GM19023 (cell line): Measurements from ENCODE around the gene TAC4.

Experiments used
- ATAC-seq: cut with Tn5 transposase; IDR thresholded peaks from one replicate; pipeline ENCODE4 v1.9.1; 2021; ENCODE audit warnings: mild to moderate bottlenecking, moderate library complexity; ENCODE audit not compliant: unreplicated experiment

Gene TAC4, protein sequence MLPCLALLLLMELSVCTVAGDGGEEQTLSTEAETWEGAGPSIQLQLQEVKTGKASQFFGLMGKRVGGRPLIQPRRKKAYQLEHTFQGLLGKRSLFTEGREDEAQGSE

DNA sequence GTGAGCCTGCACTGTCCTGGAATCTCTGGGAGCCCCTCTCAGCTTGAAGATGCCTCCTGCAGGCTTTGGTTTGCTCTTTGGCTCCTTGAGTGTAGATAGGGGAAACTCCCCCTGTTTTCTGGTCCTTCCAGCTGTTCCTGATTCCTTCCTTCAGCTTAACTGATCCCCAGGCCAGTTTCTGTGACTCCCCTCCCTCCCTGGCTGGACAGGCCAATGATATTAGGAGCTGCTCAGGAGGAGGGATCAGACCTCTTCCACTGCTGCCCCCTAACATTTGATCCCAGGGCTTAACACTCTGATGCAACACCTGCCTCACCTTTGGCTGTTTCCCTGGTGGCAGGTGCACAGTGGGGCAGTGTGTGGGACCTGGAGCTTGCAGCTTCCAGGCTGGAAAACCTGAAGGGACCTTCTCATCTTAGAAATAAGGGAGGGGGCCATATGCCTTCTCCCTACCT lies at the start of gene TAC4:
TAC4 (minus strand) TSS at position 51 of the 455 bp plus-strand sequence. CDS start 52 bp downstream, outside the sequence.
- ATAC-seq, result no peak

DNA sequence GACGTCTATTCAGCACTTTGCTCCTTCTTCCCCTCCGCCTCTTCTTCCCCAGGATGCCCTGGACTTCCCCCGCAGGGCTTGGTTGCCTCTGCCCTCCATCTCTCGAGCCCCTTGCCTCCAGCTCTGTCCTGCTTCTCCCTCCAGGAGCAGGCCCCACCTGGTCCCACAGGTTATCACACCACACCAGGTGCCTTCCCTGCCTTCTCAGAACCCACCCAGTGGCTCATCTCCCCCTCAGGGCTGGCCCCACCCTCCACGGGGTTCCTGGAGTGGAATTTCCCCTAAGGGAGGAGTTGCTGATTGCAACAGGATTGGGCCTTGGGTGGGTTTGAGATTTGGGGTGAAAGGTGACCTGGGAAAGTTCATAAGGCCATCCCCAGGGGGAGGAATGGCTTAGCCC lies 49.0 kb upstream of the TAC4 start:
- no peak for ATAC-seq

DNA sequence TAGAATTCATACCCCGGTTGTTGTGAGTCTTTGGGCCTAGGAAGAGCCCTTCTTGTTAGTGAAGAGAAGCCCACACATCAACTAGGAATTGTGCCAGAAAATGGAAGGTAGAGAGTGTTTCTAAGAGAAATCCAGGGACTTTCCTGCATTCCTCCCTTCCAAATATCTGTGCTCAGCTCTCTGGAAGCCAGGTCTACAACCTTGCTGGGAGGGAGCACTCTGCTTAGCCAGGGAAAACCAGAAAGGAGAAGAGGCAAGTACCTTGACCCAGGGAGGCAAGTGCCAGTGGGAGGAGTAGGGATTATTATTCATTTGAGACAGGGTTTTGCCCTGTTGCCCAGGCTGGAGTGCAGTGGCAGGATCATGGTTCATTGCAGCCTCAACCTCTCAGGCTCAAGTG lies 48.4 kb upstream of the TAC4 start:
- no peak for ATAC-seq

DNA sequence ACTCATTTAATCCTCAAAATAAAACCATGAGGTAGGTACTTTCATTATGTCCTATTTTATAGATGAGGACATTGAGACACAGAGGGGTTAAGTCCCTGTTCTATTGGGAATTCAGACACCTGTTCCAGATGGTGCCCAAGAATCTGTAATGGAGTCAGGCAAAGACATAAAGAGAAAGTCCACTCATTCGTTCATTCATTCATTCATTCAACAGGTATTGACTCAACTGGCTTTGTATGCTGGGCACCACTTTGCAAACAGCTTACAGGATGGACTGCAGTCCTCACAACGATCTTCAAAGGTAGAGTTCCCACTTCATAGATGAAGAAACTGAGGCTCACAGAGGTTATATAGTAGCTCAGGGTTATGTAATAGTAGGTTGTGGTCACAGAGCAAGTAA lies 47.9 kb upstream of the TAC4 start:
- ATAC-seq, result no peak

DNA sequence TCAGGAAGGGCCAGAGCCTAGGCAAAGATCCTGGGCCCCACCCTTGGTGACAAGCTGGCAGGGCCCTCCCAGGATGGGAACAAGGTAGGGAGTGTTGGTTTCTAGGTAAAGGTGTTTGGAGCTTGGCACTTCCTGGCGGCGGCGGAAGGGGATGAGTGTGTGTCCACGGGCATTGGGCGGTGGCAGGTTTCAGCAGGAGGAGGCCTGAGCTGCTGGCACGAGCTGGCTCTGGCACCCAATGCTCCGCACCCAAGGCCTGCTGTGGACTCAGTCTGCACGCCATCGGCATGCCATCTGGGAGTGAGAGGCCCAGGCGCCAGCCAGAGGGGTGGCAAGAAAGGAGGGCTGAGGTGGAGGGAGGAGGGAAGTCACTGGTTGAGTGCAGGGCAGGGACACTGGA lies 46.9 kb upstream of the TAC4 start:
- ATAC-seq, result no peak

DNA sequence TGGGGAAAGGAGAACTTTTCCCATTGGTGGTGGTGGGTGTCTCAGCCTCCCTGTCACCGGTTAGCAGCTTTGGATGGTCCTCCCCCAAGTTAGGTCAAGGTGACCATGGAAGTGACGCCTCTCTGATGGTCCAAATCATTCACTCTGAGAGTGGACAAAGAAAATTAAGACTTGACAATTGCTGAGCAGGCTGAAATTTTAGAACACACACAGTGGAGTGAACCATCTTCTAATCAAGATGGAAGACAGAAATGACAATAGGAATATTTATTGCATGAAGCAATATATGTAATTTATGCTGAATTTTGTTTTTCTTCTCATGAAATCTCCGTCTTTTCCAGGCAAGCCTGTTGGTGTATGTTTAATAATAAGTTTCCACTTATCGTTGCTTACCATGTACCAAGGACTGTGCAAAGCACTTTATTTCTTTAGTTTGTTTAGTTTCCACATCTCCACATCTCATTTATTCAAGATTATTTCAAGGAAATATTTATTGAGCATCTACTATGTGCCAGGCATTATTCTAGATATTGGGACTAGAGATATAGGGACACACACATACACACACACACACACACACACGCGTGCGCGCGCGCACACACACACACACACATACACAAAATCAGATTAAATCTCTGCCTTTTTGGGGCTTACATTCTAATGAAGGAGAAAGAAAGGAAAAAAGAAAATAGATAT lies 44.0 kb upstream of the TAC4 start:
- no peak for ATAC-seq

DNA sequence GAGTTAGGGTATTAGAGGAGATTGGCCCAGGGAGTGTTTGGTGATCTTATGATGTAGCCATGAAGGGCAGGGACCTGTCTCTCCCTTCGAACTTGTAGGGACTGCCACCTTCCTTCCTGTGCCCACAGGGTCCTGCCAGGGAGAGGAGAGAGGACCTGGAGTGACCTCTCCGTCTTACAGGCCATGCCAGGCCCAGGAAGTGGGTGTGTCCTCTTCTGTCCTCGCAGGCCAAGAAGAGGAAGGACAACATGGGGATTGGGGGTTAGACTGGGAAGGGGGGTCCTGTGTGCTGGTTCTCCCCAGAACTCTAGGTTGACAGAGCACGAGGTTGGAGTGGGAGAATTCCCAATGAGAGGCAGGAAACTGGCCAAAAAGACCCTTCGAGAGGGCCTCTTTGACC lies 43.4 kb upstream of the TAC4 start:
- no peak for ATAC-seq

DNA sequence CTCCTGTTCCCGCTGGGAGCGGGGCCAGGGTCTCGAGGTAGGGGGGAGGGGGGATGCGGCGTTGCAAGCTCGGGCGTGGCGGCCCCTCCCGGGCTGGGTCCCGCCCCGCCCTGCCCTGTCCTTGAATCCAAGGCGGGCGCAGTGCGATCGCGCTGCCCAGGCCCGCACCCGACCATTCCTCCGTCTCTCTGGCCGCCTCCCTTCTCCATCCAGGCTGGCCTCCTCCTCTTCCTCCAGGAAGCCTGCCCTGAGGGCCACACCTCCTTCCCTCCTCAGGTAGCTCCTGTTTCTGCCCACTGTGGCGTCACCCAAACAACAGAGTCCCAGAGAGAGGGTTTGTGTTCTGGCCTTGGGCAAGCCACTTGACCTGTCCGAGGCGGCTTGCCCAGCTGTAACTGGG lies 43.0 kb upstream of the TAC4 start:
- no peak for ATAC-seq

DNA sequence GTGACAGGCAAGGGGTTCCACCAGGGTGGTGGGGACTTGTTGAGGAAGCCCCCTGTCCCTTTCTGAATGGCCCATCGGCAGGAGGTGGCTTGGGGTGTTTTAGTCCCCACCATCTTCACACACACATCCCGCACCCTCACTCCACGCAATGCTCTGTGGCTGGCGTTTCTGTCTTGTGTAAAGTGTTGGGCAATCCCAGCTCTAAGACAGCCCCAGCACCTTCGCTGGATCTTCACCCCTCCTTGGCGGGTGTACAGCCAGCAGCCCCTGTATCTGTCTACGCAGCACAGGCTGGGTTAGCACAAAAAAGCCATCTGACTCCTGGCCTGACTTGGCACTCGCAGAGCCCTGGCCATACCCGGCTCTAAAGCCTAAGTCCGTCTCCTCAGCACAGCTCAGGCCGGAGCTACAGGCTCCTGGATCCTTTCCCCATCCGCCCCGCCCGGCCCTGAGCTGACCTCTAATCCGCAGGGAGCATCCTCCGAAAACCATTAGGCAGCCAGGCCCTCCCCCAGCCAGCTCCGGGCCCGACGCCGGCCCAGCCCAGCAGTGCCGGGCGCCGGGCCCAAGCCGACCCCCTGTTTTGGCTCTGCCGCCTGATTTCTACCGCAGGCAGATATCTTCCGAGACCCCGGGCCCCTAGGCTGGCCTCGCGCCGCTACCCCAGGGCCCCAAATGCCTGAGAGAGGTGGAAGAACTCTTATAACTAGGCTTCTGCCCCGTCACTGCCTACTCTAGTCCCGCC lies 42.4 kb upstream of the TAC4 start:
- ATAC-seq, result no peak

DNA sequence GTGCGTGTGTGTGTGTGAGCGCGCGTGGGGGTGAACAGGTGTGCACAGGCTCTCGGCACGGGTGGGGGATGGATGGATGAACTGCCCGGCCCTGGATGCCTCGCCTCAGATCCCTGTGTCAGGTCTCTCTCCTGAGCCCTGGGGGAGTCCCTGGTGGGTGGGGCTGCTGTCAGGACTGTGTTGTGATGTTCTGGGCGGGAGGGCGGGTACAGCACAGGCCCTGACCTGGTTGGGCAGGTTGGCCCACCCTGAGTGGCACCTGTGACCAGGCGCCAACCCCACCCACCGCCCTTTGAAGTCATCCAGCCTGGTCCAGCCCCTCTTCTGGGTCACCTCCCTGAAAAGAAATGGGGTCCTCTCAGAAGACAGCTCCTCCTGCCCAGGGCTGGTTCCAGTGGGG lies 41.6 kb upstream of the TAC4 start:
- ATAC-seq, result no peak

DNA sequence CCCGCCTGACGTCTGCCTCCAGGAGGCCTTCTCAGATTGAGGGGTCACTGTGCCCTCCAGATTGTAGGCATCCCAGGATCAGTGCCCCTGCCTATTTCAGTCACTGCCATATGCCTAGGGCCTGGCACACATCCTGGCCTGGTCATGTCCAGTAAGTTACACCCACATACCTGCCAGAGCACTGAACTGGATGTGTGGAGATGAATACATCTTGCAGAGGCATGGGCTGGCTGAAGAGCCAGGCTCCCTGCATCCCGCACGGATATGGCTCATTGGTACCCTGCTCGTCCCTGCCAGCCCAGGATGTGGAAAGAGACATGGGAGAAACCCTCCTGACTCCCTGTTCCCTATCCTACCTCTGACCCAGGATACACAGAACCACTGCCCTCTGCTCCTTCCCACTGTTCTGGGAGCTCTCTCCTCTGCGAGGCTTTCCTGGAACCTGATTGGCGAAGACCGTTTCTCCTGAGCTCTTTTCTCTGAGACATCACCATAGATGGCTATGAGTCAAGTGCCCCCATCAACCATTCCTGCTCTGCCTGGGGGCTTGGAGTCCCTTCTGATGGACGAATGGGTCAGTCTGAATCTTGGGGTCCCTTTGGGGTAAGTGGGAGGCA lies 40.0 kb upstream of the TAC4 start:
- no peak for ATAC-seq

DNA sequence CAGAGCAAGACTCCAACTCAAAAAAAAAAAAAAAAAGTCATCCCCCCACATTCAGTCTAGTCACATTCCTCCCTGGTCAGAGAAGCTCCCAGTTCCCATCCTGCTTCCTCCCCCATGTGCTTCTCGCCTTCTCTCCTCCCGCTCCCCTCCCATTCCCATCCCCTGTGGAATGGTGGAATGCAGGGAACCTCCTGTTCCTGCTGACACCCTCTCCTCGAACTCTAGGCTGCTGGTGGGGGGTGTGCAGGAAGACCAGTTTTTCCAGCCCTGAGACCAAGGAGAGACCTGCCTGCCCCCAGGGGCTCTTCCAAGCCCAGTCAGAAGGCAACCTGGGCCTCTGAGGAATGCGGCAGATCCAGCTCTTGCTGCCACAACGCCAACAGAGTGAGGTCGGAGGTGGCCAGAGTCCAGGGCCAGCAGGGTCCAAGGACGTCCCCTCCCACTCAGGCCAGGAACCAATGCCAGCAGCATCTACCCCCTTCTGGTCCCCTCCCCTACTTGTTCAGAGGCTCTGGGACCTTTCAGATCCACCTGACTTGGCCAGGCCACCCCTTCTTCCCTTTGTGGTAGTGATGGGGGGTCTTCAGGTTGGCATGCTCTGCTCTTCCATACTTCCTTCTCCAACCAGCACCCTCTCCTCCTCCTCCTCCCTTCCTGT lies 39.3 kb upstream of the TAC4 start:
- no peak for ATAC-seq

DNA sequence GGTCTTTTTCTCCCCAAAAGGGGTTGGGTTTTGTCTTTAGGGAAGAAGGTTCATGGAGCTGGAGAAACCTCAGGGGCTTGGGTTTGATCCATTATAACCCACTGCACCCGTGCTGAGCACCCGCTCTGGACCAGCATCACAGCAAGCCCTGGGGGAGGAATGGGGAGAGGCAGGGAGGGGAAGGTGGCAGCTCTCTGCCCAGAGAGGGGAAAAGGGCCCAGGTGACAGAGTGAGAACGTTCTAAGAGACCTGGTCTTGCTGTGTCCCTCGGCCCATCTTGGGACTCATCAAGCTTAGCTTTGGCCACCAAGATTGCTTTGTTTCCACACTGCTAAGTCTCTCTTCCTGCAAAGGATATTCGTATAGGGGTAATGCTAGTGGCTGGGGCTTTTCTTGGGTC lies 38.2 kb upstream of the TAC4 start:
- no peak for ATAC-seq

DNA sequence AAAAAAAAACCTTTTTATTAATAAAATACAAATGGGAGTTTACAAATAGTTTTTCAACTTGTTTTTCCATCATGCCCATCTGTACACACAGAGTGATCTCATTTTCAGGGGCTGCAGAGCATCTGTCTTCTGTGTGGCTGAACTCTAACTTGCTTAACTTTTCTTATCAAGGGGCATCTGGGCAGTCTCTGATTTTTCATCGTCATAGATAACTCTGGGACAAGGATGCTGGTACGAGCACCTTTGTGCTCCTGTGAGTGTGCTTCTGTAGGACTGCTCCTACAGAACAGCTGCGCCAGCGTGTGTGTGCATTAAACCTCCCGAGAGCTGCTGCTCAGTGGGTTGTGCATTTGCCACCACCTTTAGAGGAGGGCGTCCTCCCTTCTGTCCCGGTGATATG lies 34.6 kb upstream of the TAC4 start:
- no peak for ATAC-seq

DNA sequence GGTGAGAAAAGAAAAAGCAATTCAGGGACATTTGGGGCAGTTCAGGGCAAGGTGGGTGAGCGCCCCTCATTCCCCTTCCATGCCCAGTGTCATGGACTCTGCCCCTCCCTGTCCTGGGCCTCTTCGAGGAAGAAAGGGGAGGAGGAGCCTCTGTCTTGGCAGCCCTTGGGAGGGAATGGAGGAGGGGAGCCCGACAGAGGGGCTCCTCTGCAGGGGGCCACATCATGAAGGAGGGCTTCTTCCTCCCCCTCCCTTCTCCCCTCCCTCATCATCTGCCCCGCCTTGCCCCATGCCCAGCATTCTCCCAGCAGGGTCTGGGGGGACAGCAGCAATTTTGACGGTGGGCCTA lies 33.2 kb upstream of the TAC4 start:
- ATAC-seq, result no peak

DNA sequence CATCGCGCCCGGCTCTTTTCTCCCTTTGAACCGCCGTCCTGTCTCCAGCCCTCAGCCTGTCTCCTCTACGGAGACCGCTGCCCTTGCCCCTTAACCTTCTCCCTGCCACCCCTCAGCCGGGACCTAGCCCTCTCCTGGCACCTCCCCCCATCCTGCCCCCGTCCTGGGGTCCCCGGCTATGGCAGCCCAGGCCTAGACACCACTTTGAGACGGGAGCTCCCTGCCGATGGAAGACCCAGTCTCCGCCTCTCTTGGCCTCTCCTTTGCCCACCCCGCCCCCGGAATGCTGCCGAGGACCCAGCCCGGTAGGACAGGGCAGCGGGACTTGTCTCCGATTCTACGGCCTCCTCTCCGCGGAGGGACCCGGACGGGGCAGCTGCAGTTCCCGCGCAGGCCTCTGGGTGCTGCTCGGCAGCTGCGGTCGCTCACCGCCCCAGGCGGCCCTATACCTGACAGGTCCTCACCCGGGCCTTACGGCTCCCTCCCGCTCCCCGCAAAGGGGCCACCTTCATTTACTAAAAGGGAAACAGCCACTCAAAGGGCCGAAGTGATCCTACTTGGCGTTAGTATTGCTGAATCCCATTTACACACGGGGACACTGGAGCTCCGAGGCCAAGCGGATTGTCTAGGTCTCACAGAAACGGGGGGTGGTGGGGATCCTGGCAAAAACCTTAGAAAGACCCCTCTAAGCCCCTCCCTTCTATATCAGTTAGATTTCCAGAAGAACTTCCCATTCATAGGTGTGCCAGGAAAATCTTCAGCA lies 32.6 kb upstream of the TAC4 start:
- no peak for ATAC-seq

DNA sequence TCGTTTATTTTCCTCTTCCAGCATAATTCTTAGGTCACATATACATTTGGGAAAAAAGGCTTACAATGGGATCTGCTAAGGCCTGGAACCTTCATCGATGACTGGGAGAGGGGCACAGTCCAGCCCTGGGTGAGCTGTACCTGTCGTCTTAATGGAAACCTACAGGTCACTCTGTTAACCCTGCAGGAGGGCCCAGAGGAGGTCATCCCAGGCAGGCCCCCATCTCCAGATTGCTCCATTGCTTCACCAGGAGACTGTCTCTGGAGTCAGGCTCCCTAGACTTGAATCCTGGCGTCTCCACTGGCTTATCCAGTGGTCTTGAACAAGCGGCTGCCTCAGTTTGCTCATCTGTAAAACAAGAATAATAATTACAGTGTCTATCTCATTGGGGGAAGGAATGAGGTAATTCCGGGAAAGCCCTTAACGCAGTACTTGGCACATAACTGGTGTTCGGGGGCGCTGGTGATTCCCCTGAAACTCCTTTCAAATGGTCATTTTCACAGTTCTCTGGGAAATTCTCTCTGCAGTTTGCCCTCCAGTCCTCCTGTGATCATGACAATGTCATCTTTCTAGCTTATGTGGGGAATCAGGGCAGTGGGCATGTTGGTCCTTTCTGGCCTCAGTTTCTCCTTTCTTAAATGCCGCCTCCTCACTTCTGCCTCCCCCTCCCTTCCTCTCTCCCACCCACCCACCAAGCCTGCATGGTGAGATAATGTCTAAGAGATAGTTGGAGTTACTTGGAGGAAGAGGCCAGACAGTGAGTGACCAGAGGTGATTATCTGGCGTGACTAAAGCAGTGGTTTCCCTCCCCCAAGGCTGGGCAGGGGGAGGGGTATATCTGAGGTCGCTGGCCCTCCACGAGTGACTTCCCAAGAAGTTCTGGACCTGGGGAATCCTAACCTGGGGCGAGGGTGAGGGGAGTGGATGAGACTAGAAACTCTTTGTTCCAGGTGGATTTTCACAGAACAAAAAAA lies 31.3 kb upstream of the TAC4 start:
- no peak for ATAC-seq

DNA sequence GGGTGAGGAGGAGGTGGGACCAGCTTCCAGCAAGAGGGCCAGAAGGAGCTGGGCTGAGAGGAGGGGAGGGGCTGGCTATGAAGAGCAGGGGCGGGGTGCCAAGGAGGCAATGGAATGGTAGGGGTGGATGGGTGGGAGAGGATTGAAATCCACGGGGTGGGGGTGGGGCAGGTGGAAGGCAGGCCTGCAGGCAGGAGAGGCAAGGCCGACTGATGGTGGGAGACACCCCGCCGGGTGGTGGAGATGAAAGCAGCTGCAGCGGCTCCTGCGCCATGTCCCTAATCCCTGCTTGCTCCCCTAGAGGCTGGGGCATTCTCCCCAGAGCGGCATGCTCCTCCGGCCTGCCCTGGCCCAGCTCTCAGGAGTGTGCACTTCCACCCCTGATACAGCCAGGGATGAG lies 27.8 kb upstream of the TAC4 start:
- ATAC-seq, result no peak

DNA sequence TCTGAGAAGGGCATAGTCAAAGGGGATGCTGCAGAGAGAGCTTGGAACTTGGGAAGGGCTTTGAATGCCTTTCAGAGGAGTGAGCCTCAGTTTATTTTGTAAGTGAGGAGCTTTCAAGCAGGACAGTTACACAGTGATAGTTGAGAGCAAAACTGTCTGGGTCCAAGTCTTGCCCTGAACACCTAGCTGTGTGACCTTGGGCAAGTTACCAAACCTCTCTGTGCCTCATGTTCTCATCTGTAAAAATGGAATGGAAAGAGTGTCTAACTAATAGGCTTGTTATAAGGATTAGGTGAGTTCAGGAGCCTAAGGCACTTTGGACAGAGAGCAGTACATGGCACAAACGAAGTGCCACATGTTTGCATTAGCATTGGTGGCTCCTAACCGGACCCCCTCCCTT lies 27.0 kb upstream of the TAC4 start:
- no peak for ATAC-seq

DNA sequence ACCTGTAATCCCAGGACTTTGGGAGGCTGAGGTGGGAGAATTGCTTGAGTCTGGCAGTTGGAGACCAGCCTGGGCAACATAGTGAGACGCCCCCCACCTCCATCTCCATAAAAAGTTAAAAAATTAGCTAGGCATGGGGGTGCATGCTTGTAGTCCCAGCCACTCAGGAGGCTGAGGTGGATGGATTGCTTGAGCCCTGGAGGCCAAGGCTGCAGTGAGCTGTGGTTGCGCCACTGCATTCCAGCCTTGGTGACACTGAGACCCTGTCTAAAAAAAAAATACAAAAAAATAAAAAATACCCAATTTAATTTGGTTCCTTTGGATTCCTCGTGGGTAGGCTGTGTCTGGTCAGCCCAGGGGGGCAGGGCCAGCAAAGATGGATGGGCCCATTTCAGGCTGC lies 26.1 kb upstream of the TAC4 start:
- ATAC-seq, result no peak
